H1 (cell line): ENCODE results near the gene TSEN54. TPM values are rescaled to one million over a fixed set of nuclear protein-coding genes. Genes with fewer than 3 reads are reported as not detected.

Experiments
- TAF1 ChIP-seq: IDR thresholded peaks from 2 replicates; pipeline ENCODE4 v1.6.1; 2011; ENCODE audit warnings: mild to moderate bottlenecking, low read depth, low read length
- polyA plus RNA-seq, 7 experiments: library from polyadenylated mRNA; depleted of rRNA in 3 of 7; stranded (reverse) in 5 of 7; unstranded in 2 of 7; fragments of >200 nt in 5 of 7; fragments of 200-250 nt in 2 of 7; gene quantifications; 1 replicate in 5 of 7; 2 replicates in 1 of 7; 4 replicates in 1 of 7; pipeline versions ENCODE4 v1.2.1 to v1.2.3, GENCODE V29; 2011 to 2013; ENCODE audit warnings: missing spikeins in 2 of 7, mixed read lengths in 2 of 7
- total RNA-seq: library from RNA; stranded (reverse); fragmentation: NEBNext Ultra II Directional; extraction: Animal tissue kit (Norgen Biotek cat#: 25700); gene quantifications from 2 replicates; pipeline ENCODE4 v1.2.1, GENCODE V29; 2021

TSEN54 gene
- total and polyA plus RNA-seq, 2 of the 8 experiments (the other 6 are each of a cell fraction or from before 2014, with no cell fraction given): 43.6 to 60.3 TPM

GRCh38 chr17:75524970-75525805 lies 8.9 kb downstream of the TSEN54 start, which contains the start of gene LLGL2 (continued):
- peak; percentile 65 for TF ChIP-seq TAF1
